ENCODE measurements around the gene BCKDHA.

DNA sequence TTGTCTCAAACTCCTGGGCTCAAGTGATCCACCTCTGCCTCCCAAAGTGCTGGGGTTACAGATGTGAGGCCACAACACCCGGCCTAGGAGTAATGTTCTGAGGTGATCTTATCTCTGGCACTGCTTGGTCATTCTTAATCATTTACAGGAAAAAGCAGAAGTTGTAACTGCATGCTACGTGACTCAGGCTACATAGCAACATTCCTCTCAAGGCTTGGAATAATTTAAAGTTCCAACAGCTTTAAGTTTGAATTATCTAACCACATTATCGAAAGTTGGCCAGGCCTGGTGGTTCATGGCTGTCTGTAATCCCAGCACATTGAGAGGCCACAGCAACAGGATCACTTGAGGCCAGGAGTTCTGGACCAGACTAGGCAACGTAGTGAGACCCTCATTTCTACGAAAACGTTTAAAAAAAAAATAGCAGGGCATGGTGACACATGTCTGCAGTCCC is 29.7 kb upstream of the BCKDHA start:
- TF ChIP-seq, protein P1, sequence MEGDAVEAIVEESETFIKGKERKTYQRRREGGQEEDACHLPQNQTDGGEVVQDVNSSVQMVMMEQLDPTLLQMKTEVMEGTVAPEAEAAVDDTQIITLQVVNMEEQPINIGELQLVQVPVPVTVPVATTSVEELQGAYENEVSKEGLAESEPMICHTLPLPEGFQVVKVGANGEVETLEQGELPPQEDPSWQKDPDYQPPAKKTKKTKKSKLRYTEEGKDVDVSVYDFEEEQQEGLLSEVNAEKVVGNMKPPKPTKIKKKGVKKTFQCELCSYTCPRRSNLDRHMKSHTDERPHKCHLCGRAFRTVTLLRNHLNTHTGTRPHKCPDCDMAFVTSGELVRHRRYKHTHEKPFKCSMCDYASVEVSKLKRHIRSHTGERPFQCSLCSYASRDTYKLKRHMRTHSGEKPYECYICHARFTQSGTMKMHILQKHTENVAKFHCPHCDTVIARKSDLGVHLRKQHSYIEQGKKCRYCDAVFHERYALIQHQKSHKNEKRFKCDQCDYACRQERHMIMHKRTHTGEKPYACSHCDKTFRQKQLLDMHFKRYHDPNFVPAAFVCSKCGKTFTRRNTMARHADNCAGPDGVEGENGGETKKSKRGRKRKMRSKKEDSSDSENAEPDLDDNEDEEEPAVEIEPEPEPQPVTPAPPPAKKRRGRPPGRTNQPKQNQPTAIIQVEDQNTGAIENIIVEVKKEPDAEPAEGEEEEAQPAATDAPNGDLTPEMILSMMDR (IDR thresholded peaks at IDR 0.05; ENCODE audit: extremely low read depth in 1 of 2, insufficient read depth in 1 of 2, low read depth in 1 of 2, low read length in 2 of 2) = no peak
- no peak for TF ChIP-seq EZH2 (IDR thresholded peaks at IDR 0.05; ENCODE audit: borderline replicate concordance, low read depth, low read length, severe bottlenecking)
- TF ChIP-seq POLR2A (IDR thresholded peaks at IDR 0.05; ENCODE audit: low read depth, low read length) = no peak
- TF ChIP-seq, protein P2, sequence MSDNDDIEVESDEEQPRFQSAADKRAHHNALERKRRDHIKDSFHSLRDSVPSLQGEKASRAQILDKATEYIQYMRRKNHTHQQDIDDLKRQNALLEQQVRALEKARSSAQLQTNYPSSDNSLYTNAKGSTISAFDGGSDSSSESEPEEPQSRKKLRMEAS (IDR thresholded peaks at IDR 0.05; ENCODE audit: insufficient read depth, insufficient read length) = no peak
- peak; percentile 84 for TF ChIP-seq POLR2AphosphoS5 (IDR thresholded peaks at IDR 0.05; ENCODE audit: insufficient read depth, low read depth, low read length)
- TF ChIP-seq MYC (IDR thresholded peaks at IDR 0.05; ENCODE audit: low read depth, low read length) = no peak
- peak; percentile 89 for TF ChIP-seq FOS (IDR thresholded peaks at IDR 0.05; ENCODE audit: borderline replicate concordance, insufficient read depth, low read length)

Measured in endothelial cell of umbilical vein (primary cell).